Measurements from ENCODE around the gene HOXA3.

DNA sequence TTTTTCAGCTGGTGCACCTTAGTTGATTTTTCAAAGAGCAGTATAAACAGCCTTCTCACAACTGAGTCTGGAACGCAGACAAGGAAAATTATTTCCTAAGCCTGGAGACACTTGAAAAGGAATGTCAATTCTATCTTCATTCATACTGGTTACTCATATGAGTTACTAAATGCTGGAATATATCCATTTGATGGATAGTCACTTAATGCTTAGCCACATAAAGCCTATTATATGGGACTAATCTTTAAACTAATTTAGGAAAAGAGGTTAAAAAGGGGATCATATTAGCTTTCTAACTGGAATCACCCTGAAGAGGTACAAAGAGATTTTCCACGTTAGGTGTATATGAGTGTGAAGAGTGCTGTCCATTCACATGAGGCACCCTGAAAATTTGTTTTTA is 20.2 kb downstream of the HOXA3 start:
- TF ChIP-seq, protein P1, sequence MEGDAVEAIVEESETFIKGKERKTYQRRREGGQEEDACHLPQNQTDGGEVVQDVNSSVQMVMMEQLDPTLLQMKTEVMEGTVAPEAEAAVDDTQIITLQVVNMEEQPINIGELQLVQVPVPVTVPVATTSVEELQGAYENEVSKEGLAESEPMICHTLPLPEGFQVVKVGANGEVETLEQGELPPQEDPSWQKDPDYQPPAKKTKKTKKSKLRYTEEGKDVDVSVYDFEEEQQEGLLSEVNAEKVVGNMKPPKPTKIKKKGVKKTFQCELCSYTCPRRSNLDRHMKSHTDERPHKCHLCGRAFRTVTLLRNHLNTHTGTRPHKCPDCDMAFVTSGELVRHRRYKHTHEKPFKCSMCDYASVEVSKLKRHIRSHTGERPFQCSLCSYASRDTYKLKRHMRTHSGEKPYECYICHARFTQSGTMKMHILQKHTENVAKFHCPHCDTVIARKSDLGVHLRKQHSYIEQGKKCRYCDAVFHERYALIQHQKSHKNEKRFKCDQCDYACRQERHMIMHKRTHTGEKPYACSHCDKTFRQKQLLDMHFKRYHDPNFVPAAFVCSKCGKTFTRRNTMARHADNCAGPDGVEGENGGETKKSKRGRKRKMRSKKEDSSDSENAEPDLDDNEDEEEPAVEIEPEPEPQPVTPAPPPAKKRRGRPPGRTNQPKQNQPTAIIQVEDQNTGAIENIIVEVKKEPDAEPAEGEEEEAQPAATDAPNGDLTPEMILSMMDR (optimal IDR thresholded peaks at IDR 0.05 in 1 of 3, IDR thresholded peaks at IDR 0.05 in 1 of 3, conservative IDR thresholded peaks at IDR 0.05 in 1 of 3; ENCODE audit: extremely low read depth in 1 of 3, insufficient read depth in 2 of 3, low read length in 3 of 3), result no peak
- TF ChIP-seq EZH2 (IDR thresholded peaks at IDR 0.05; ENCODE audit: low read length), result no peak

All from keratinocyte (primary cell).